ENCODE data around the gene TIAM1.

DNA sequence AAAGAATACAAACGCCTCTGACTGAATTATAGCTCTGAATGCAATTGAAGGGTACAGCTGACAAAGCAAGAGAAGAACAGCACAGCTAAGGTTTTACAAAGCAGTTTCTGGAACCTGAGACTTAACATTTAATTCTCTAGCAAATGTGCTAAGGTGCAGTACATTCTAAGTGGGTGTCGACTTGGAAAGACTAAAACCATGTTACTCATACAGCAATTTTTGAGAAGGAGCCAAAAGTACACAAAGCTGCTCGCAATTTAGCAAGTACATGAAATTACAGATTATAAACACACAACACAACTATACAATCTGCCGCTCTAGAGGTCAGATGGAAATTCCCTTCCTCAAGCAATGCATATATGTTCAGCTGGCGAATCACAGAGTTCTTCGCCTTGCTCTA lies 121.9 kb downstream of the TIAM1 start:
- TF ChIP-seq, protein P1, sequence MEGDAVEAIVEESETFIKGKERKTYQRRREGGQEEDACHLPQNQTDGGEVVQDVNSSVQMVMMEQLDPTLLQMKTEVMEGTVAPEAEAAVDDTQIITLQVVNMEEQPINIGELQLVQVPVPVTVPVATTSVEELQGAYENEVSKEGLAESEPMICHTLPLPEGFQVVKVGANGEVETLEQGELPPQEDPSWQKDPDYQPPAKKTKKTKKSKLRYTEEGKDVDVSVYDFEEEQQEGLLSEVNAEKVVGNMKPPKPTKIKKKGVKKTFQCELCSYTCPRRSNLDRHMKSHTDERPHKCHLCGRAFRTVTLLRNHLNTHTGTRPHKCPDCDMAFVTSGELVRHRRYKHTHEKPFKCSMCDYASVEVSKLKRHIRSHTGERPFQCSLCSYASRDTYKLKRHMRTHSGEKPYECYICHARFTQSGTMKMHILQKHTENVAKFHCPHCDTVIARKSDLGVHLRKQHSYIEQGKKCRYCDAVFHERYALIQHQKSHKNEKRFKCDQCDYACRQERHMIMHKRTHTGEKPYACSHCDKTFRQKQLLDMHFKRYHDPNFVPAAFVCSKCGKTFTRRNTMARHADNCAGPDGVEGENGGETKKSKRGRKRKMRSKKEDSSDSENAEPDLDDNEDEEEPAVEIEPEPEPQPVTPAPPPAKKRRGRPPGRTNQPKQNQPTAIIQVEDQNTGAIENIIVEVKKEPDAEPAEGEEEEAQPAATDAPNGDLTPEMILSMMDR (IDR thresholded peaks at IDR 0.05): no peak
- no peak for TF ChIP-seq POLR2A (IDR thresholded peaks at IDR 0.05)

Measured in right lobe of liver (tissue), 4 donors.